GM12875 (cell line): ENCODE results near the gene EXOC6.

Source experiments
- H3K4me3 ChIP-seq: one replicate; pipeline ENCODE4 v1.5.1; 2011; ENCODE audit warnings: low read depth, low read length, control low read depth
- CTCF ChIP-seq: IDR thresholded peaks from 2 replicates; pipeline ENCODE4 v1.5.1; 2011; ENCODE audit warnings: low read depth, mild to moderate bottlenecking, control low read depth, inconsistent platforms, low read length, moderate library complexity, borderline replicate concordance; ENCODE audit not compliant: insufficient read depth

EXOC6 gene

DNA sequence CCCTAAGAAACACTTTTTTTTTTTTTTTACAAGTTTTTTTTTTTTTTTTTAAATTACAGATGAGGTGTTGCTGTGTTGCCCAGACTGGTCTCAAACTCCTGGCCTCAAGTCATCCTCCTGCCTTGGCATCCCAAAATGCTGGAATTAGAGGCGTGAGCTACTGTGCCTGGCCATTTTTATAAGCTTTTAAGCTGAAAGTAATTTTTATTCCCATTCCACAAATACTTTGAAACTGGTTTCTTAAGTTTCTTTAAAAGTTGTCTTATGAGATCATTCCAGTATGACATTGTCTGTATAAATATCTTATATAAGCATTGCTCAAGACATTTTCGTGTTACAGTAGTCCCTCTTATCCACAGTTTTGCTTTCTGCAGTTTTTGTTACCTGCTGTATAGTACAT lies 150.9 kb downstream of the EXOC6 start:
- TF ChIP-seq CTCF, result no peak
- H3K4me3 ChIP-seq, result no peak overlapping the region

DNA sequence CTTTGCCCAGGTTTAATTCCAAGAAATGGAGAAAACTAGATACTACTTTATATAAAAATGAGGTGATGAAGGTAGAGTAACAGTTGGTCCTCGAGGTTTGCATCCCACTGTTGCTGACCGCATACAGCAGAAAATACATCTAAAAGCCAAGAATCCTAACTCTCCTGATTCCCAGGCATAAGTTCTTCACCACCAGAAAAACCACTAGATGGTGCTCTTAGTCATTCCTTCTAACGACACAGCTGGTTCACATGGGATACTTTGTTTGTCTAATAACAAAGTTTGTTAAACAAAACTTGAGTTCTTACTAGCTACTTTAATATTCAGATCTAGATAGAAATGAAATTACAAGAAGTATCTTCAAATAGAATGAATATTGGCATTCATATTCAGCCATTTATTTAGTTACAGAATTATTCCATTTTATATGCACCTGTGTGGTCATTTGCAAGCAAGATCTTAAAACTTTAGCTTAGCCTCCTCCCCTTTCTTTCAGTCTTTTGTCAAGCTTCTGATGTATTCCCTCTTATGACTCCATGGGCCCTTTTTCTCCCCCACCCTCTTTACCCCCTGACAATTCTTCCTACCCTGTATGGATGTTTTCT lies 158.2 kb downstream of the EXOC6 start:
- no peak overlapping the region for H3K4me3 ChIP-seq
- TF ChIP-seq CTCF, result peak; percentile 39; the same call in 1 of the 2 replicates

GRCh38 chr10:93015722-93016121 lies 167.4 kb downstream of the EXOC6 start:
- TF ChIP-seq CTCF, result no peak
- no peak overlapping the region for H3K4me3 ChIP-seq

DNA sequence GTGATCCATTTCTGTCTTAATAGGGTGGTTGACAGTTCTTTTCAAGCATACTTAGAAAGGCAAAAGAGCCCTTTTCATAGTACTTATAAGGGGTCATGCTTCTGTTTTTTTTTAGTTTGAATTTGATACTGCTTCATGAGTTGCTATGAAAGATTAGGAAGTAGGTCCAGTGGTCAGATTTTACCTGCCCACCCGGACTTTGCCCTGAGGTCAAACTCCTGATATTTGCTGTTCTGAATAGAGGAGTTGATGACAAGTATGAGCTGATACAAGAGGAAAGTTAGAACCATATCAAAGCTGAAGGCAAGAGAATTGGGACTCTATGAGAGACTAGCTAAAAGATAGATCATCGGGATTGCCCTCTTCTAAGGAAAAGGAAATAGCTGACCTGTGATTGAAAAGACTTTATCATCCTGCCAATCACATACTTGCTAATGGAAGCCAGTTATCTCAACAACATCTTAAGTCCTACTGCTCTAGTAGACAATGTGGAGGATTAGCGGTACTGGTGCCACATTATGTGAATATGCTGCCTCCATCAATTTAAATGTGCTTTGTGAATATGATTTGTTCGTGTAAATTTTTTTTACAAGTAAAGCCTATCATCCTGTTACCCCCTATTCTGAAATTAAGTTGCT lies 174.8 kb downstream of the EXOC6 start:
- no peak for TF ChIP-seq CTCF

GRCh38 chr10:93026072-93026471 lies 177.8 kb downstream of the EXOC6 start:
- H3K4me3 ChIP-seq, result no peak overlapping the region
- no peak for TF ChIP-seq CTCF

More for the DNA sequence above, 174.8 kb downstream of the EXOC6 start:
- H3K4me3 ChIP-seq, result no peak overlapping the region

DNA sequence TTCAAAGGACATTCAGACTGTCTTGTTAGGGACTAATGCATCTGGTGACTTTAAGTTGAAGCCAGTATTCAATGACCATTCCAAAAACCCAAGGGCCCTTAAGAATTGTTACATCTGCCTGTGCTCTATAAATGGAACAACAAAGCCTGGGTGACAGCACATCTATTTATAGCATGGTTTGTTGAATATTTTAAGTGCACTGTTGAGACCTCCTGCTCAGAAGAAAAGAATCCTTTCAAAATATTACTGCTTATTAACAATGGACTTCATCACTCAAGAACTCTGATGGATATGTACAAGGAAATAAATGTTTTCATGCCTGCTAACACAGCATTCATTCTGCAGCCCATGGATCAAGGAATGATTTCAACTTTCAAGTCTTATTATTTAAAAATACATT lies 179.2 kb downstream of the EXOC6 start:
- H3K4me3 ChIP-seq, result no peak overlapping the region
- TF ChIP-seq CTCF, result no peak

DNA sequence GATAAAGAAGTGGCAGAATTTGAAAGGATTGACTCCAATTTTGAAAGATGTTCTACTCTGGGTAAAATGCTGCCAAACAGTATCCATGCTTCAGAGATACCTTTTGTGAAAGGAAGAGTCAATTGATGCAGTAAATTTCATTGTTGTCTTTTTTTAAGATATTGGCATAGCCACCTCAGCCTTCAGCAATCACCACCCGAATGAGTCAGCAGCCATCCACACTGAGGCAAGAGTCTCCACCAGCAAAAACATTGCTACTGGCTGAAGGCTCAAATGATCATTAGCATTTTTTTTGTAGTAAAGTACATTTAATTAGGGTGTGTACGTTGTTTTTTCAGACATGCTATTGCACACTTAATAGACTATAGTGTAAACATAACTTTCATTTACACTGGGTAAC lies 180.6 kb downstream of the EXOC6 start:
- no peak overlapping the region for H3K4me3 ChIP-seq
- TF ChIP-seq CTCF, result no peak
